Activated T-helper 9 cell treated with anti-CD3 and anti-CD28 coated beads, Interleukin-2, amount 50 U/mL, for 16 hours (primary cell): ENCODE measurements around the gene CDKN2A.

ENCODE experiments used
- DNase-seq: peaks from one replicate; pipeline ENCODE4 v3.0.0-alpha.2; 2020; ENCODE audit warnings: low read depth

The CDKN2A gene

GRCh38 chr9:22005702-22006606 is 11.8 kb upstream of the CDKN2A start:
- DNase-seq: no peak

DNA sequence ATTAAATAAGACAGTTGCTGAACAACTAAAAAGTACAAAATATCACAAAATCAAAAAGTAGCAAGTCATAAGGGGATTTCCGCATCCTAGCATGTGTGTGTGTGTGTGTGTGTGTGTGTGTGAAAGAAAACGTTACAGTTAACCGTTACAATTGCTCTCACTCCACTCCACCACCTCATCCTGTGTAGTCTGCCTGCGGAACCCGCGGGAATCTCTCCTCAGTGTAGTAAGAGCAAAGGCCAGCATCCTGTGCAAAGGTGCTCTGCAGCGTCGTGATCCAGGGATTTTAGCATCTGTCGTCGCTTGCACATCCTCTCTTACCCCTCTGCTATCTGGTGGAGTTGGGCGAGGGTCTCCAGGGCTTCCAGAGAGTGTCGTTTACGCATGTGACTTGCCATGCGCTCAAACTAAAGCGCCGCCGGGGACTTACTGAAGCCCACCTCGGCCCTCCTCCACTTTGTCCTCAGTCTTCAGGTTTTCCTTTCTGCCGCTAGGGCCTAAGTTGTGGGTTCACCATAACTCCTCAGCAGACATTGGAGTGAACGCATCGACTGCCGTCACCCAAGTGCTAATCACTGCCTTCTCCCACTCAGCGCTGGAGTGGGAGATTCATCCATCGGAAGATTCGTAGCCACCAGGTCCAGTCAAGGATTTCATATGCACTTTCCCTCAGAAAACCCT is 11.0 kb upstream of the CDKN2A start:
- no peak for DNase-seq

DNA sequence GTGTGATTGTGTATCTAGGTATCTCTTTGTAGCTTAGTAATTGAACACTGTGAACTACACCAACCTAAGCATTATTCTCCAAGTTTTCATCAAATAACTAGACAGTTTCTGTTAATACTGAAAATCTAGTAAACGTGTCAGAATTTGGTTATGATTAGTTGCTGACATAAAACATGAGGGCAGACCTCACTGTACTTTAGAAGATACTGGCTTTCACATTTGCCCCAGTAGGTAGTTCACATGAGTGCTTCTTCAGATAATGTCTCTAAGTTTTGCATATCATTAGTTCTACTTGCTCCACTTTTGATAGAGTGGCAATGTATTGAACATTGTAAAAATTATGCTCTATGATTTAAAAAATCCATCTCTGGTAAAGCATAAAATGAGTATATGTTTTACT is 7.8 kb upstream of the CDKN2A start:
- no peak for DNase-seq

DNA sequence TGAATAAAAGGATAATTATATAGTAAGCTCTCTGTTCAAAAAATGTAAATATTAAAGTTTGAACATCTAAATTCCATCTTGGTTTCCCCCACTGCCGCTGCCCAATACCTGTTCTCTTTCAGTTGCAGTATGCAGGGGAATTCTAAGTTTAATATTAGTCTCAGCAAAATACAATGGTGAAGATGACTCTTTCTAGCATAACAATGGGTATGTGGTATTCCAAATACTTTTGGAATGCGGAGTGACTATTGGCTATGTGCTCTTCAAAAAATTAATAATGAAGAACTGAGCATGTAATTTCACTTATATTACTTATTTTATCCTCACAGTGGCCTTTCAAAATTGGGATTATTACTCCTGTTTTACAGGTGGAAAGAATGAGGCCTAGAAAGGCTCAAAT is 3.8 kb upstream of the CDKN2A start:
- DNase-seq: no peak

DNA sequence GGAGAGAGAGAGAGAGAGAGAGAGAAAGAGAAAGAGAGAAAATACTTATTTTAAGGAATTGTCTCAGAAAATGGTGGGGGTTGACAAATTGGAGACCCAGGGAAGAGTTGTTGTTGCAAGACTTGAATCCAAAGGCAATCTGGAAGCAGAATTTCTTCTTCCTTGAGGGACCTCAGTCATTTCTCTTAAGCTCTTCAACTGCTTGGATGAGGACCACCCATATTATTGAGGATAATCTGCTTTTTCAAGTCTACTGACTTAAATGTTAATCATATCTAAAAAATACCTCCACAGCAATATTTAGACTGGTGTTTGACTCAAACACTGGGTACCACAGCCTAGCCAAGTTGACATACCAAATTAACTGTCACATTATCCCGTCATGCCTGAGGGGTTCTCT is 3.3 kb upstream of the CDKN2A start:
- no peak for DNase-seq

DNA sequence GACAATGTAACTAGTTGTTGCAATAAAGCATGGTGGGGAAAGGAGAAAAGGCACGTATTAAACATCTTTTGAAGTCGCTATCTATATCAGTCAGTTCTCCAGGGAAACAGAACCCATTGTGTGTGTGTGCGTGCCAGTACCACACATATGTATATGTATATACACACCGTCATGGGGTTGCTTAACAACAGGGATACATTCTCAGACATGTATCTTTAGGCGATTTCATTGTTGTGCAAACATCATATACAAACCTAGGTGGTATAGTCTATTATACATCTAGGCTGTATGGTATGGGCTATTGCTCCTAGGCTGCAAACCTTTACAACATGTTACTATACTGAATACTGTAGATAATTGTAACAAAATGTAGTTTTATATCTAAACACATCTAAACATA is 2.7 kb upstream of the CDKN2A start:
- no peak for DNase-seq

- DNase-seq: no peak
Measured at GRCh38 chr9:21996438-21996837, 2.2 kb upstream of the CDKN2A start.

- no peak for DNase-seq
Measured at GRCh38 chr9:21995666-21996398, 1.6 kb upstream of the CDKN2A start.

GRCh38 chr9:21995006-21995665 is 944 bp upstream of the CDKN2A start:
- DNase-seq: peak; percentile 61

GRCh38 chr9:21994556-21995005 is 389 bp upstream of the CDKN2A start, which contains the start of gene CDKN2B-AS1:
TSS of gene CDKN2B-AS1 (plus strand) at chr9:21994791.
- no peak for DNase-seq

GRCh38 chr9:21993007-21993406 is 1.2 kb downstream of the CDKN2A start:
- DNase-seq: no peak

- DNase-seq: no peak
Measured at GRCh38 chr9:21991072-21991959, 2.9 kb downstream of the CDKN2A start.

DNA sequence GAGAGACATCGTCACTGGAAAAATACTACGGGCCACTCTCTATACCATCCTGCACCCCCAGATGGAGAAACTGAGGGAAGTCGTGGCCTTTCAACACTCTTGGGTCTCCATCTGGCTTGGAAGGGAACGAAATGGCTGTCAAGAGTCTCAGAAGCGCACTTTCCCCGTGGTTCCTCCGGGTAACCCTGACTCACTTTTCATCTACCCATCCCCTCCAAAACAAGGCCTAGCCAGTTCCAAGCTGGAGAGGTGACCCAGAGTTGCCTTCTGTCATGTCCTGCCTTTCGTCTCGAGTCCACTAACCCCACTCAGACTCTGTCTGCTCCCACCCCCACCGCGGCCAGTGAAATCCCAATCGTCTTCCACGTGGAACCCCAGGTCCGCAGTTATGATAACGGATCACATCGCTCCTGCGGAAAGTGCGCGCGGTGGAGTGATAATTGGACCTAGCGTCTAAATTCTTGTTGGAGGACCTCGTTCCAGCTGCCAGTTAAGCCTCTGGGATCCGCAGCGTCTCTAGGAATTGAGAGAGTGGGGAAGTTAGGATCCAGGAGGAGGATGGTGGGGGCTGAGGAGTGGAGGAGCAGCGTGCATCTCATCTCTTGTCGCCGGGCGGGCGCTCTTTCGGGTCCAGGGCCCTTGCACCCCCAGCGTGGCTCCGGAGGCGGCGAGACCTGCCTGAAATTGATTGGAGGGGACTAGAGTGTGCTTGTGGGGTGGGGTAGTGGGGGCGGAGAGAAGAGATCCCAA is 4.6 kb downstream of the CDKN2A start:
- DNase-seq: no peak

DNA sequence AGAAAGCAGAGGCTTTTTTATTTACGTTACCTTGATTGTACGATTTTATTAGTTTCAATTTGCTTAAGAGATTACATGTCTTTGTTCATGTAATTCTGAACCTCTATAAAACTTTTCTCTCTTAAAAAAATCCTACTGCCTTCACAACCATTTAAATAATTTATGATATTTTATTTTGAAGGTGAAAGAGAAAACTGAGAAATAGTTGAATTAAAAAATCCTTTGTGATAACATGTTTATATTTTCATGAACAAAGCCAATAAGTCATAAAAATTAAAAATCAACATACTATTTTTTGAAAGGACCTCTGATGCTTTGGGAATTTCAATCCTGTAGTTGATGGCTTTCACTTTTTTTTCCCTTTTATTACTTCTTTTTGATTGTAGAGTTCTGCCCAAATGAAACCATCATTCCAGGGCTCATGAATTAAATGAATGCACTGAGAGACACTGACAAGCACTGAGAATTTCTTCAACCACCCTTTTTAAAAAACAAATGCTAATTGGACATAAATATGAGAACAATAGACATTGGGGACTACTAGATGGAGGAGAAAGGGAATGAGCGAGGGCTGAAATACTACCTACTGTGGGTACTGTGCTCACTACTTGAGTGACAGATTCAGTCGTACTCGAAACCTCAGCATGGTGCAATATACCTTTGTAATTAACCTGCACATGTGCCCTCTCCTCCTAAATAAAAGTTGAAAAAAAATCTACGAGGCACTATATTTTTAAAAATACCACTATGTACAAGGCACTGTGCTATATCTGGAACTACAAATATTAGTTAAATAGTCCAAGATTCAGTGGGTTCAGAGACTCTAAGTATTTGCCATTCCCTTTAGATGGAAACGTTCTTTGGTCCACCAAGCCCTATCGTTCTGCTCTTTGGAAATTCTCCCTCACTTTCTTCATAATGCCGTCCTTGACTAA is 5.9 kb downstream of the CDKN2A start:
- DNase-seq: no peak

DNA sequence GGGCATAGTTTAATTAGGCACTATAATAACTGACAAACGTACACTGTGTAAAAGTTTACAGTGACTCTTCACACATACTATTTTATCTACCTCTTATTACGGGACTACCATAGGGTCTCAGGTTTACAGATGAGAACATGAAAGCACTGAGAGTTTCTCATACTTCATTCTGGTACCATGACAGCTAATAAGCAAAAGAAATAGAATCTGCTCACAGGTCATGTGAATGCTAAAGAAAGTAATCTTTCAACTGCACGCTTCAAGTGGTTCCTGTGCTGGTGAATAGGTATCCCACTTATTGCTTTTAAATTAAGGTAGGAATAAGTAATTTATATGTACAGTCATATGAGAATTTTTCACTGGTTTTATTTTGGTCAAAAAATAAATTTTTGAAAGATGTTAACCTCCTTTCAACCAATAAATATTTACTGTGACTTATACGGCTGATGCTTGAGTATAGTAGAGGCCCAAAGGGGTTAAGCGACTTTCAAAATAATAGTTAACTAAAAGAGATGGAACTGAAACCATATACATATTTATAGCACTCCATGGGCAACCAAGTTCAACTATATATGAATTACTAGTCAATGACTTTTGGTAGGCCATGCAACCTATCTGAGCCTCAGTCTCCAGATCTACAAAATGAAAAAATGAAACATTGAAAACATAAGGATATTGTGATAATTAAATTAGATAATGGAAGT is 8.1 kb downstream of the CDKN2A start:
- no peak for DNase-seq

GRCh38 chr9:21984101-21984500 is 10.1 kb downstream of the CDKN2A start:
- DNase-seq: no peak

DNA sequence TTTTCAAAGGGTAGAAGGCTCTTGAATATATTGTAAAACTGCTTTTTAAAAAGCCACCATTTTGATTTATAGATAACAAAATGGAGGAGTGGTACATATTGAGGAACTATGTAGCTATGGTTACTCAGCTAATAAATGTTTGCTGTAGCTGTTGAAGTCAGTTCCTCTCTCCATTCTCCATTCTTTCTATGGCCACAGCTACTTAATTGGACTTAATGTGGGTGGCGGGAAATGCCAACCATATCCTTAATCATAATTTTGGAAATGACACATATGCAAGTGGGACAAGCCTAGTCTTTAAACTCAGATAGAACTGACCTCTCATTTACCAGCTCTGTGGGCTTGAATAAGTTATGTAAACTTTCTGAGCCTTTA is 10.6 kb downstream of the CDKN2A start:
- no peak for DNase-seq

DNA sequence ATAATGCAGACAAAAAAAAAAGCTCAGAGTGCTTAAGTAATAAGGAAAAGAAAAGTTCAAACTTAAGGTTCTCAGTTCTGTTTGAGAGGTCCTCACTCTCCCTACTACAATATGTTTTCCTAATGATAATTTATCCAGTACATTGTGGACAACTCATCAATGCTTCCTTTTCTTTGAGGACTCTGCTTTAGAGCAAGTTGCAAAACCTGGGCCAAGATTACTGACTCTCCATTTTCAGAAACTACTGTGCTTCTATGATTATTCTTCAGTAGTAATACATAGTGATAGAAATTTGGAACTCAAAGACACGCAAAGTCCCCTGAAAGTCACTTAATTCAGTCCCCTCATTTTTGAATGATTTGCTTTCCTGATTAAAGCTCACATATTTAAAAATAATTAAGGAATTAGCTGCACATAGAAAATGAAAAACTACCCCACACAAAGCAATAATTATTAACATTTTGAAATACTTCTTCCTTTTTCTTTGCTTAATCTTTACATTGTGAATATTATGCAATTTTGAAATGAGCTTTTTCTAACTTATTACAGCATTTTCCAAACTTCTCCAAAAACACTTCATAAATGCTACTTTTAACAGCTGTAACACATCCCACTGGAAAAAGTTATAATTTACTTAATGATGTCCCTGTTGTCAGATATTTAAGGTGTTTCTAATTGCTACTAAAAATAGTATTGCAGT is 11.2 kb downstream of the CDKN2A start:
- no peak for DNase-seq
